Mononuclear cell (primary cell): ENCODE results near the gene HEY2. TPM values are rescaled to one million over a fixed set of nuclear protein-coding genes. Genes with fewer than 3 reads are reported as not detected.
"Not testable (repeated sequence)": the region's sequence is repeated elsewhere in the genome, so short reads cannot be mapped to it uniquely, and the experiment has no call there.

ENCODE experiments used
- H3K27me3 ChIP-seq: 2 replicates; pipeline ENCODE4 v1.6.0; 2011; ENCODE audit warnings: low read length, control low read depth; ENCODE audit not compliant: insufficient read depth
- H3K4me1 ChIP-seq: 2 replicates; pipeline ENCODE4 v1.5.1; 2011; ENCODE audit warnings: mild to moderate bottlenecking, low read length, control low read depth; ENCODE audit not compliant: insufficient read depth
- H3K4me3 ChIP-seq: 2 replicates; pipeline ENCODE4 v1.5.1; 2011; ENCODE audit warnings: mild to moderate bottlenecking, low read length, moderate library complexity
- H3K9me3 ChIP-seq: 2 replicates; pipeline ENCODE4 v1.5.1; 2011; ENCODE audit warnings: low read depth, mild to moderate bottlenecking, control low read depth, low read length
- total RNA-seq: library from RNA; depleted of rRNA; stranded (reverse); fragments of >200 nt; gene quantifications from one replicate; pipeline ENCODE4 v1.2.3, GENCODE V29; 2012

The HEY2 gene
- total RNA-seq, 1 donor: 0.10 TPM

GRCh38 chr6:125793280-125793679 is 43.8 kb downstream of the HEY2 start:
- H3K4me1 ChIP-seq: peaks cover 34% of the 10 kb centered on the region
- H3K4me3 ChIP-seq: no peak overlapping the region
- no peaks in the 10 kb centered on the region for H3K27me3 ChIP-seq
- no peaks in the 10 kb centered on the region for H3K9me3 ChIP-seq

- H3K4me1 ChIP-seq: peaks cover 35% of the 10 kb centered on the region
- H3K4me3 ChIP-seq: no peak overlapping the region
- H3K27me3 ChIP-seq: no peaks in the 10 kb centered on the region
- no peaks in the 10 kb centered on the region for H3K9me3 ChIP-seq
Measured at GRCh38 chr6:125793863-125794262, 44.4 kb downstream of the HEY2 start.

- Histone ChIP-seq H3K9me3 (no peaks in the 10 kb centered on the region), H3K4me3 (no peak overlapping the region), H3K4me1 (peaks cover 35% of the 10 kb centered on the region), H3K27me3 (no peaks in the 10 kb centered on the region)
Measured at GRCh38 chr6:125794342-125795137, 45.1 kb downstream of the HEY2 start.

GRCh38 chr6:125795301-125795700 is 45.9 kb downstream of the HEY2 start:
- no peaks in the 10 kb centered on the region for H3K27me3 ChIP-seq
- H3K9me3 ChIP-seq: no peaks in the 10 kb centered on the region
- H3K4me1 ChIP-seq: peaks cover 30% of the 10 kb centered on the region
- no peak overlapping the region for H3K4me3 ChIP-seq

GRCh38 chr6:125797120-125797885 is 47.9 kb downstream of the HEY2 start:
- no peaks in the 10 kb centered on the region for H3K9me3 ChIP-seq
- no peaks in the 10 kb centered on the region for H3K27me3 ChIP-seq
- peaks cover 26% of the 10 kb centered on the region for H3K4me1 ChIP-seq
- no peak overlapping the region for H3K4me3 ChIP-seq

- no peaks in the 10 kb centered on the region for H3K9me3 ChIP-seq
- H3K4me1 ChIP-seq: peaks cover 33% of the 10 kb centered on the region
- H3K27me3 ChIP-seq: no peaks in the 10 kb centered on the region
- H3K4me3 ChIP-seq: no peak overlapping the region
Measured at GRCh38 chr6:125797886-125798444, 48.5 kb downstream of the HEY2 start.

GRCh38 chr6:125798734-125799508 is 49.5 kb downstream of the HEY2 start:
- Histone ChIP-seq H3K27me3 (no peaks in the 10 kb centered on the region), H3K9me3 (no peaks in the 10 kb centered on the region), H3K4me1 (peaks cover 37% of the 10 kb centered on the region), H3K4me3 (no peak overlapping the region)

GRCh38 chr6:125802383-125802782 is 53.0 kb downstream of the HEY2 start:
- Histone ChIP-seq H3K4me3 (no peak overlapping the region), H3K4me1 (peaks cover 44% of the 10 kb centered on the region), H3K27me3 (no peaks in the 10 kb centered on the region), H3K9me3 (no peaks in the 10 kb centered on the region)

GRCh38 chr6:125802943-125803377 is 53.5 kb downstream of the HEY2 start:
- Histone ChIP-seq H3K9me3 (no peaks in the 10 kb centered on the region), H3K4me3 (no peak overlapping the region), H3K4me1 (peaks cover 43% of the 10 kb centered on the region), H3K27me3 (no peaks in the 10 kb centered on the region)

GRCh38 chr6:125804264-125804663 is 54.8 kb downstream of the HEY2 start:
- no peaks in the 10 kb centered on the region for H3K9me3 ChIP-seq
- H3K4me3 ChIP-seq: no peak overlapping the region
- peaks cover 38% of the 10 kb centered on the region for H3K4me1 ChIP-seq
- no peaks in the 10 kb centered on the region for H3K27me3 ChIP-seq

- peaks cover 33% of the 10 kb centered on the region for H3K4me1 ChIP-seq
- not testable (repeated sequence) for H3K27me3 ChIP-seq, H3K4me3 ChIP-seq, H3K9me3 ChIP-seq
Measured at GRCh38 chr6:125804866-125805425, 55.5 kb downstream of the HEY2 start.

GRCh38 chr6:125806813-125807212 is 57.4 kb downstream of the HEY2 start:
- Histone ChIP-seq H3K4me3 (no peak overlapping the region), H3K9me3 (no peaks in the 10 kb centered on the region), H3K4me1 (peaks cover 43% of the 10 kb centered on the region), H3K27me3 (no peaks in the 10 kb centered on the region)

- H3K4me3 ChIP-seq: no peak overlapping the region
- no peaks in the 10 kb centered on the region for H3K27me3 ChIP-seq
- peaks cover 46% of the 10 kb centered on the region for H3K4me1 ChIP-seq
- H3K9me3 ChIP-seq: no peaks in the 10 kb centered on the region
Measured at GRCh38 chr6:125807293-125807692, 57.9 kb downstream of the HEY2 start.

GRCh38 chr6:125808060-125808459 is 58.6 kb downstream of the HEY2 start:
- no peak overlapping the region for H3K4me3 ChIP-seq
- no peaks in the 10 kb centered on the region for H3K27me3 ChIP-seq
- H3K9me3 ChIP-seq: no peaks in the 10 kb centered on the region
- H3K4me1 ChIP-seq: peaks cover 39% of the 10 kb centered on the region
